GM12891 (cell line): ENCODE data around the gene TSHZ2.

Experiments
- POLR2A ChIP-seq: IDR thresholded peaks from 2 replicates; pipeline ENCODE4 v1.6.1; 2011; ENCODE audit warnings: low read depth, low read length, control low read depth
- POLR2AphosphoS5 ChIP-seq: IDR thresholded peaks from 2 replicates; pipeline ENCODE4 v1.6.1; 2011; ENCODE audit warnings: low read depth, low read length, control low read depth
- POU2F2 ChIP-seq: IDR thresholded peaks from 2 replicates; pipeline ENCODE4 v1.6.1; 2011; ENCODE audit warnings: low read depth, mild to moderate bottlenecking, control low read depth, low read length, moderate library complexity
- TAF1 ChIP-seq: IDR thresholded peaks from 2 replicates; pipeline ENCODE4 v1.6.1; 2011; ENCODE audit warnings: low read depth, low read length, control low read depth

DNA sequence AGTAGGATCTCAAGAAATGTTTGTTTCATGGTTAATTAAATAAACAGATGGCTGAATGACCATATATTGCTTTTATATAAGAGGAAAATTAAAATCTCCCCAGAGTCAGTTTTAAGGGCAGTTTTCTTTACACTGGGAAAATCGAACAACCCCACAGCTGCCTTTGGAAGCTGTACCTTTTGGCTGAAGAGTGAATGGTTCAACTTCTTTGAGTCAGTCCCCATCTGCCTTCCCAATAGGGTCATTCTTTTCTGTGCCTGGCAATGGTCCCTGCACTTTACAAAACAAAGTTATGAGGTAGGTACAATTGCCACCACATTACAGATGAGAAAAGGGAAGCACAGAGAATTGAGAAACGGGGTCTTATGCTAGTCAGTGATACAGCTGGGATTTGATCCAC, 39.5 kb downstream of the TSHZ2 start:
- no peak for TF ChIP-seq POLR2A
- TF ChIP-seq POLR2AphosphoS5: no peak
- no peak for TF ChIP-seq POU2F2
- no peak for TF ChIP-seq TAF1
